PC-3 (cell line): ENCODE measurements around the gene ECEL1. TPM values are rescaled to one million over a fixed set of nuclear protein-coding genes. Genes with fewer than 3 reads are reported as not detected.

Source experiments
- ATAC-seq: fragments of 200-7000 bp; cut with Tn5 transposase; 2 replicates; pipeline ENCODE4 v1.9.1; 2020; ENCODE audit warnings: mild to moderate bottlenecking, moderate library complexity
- BruUV-seq: library from RNA; stranded (reverse); fragments of 400-500 nt; replicated peaks from 2 replicates; lab custom pipeline; 2021; lab: Mats Ljungman, UMichigan
- CTCF ChIA-PET: fragments of 300-600 bp; sonication (Branson Sonifier 250); formaldehyde crosslinking; loops from one replicate; lab custom pipeline; 2022; ENCODE audit warnings: antibody characterized with exemption; lab: Charles Lee
- POLR2A ChIA-PET: fragments of 300-600 bp; sonication (Branson Sonifier 250); formaldehyde crosslinking; loops from one replicate; lab custom pipeline; 2022; ENCODE audit warnings: antibody characterized with exemption; ENCODE audit not compliant: unreplicated experiment; lab: Charles Lee
- DNase-seq: peaks from one replicate; pipeline ENCODE4 v3.0.0-alpha.2; 2015
- H2AFZ ChIP-seq: fragments of 300-600 bp; sonication (generic); 2 replicates; pipeline ENCODE4 v1.6.0; 2016; ENCODE audit warnings: antibody characterized with exemption, low read length
- H3F3A ChIP-seq: fragments of 300-600 bp; sonication (generic); one replicate; pipeline ENCODE4 v1.6.0; 2017; ENCODE audit warnings: antibody characterized with exemption, low read length, control low read depth, mild to moderate bottlenecking; ENCODE audit not compliant: unreplicated experiment
- H3K27ac ChIP-seq: fragments of 300-600 bp; sonication (generic); 2 replicates; pipeline ENCODE4 v1.5.1; 2016; ENCODE audit warnings: mild to moderate bottlenecking, low read length
- H3K27me3 ChIP-seq: fragments of 300-600 bp; sonication (generic); 2 replicates; pipeline ENCODE4 v1.6.1; 2016; ENCODE audit warnings: low read length, mixed read lengths
- H3K36me3 ChIP-seq: fragments of 300-600 bp; sonication (generic); 2 replicates; pipeline ENCODE4 v1.6.1; 2016; ENCODE audit warnings: low read depth, mixed run types, low read length, mixed read lengths
- H3K4me1 ChIP-seq: fragments of 300-600 bp; sonication (generic); 2 replicates; pipeline ENCODE4 v1.5.1; 2016; ENCODE audit warnings: low read length; ENCODE audit not compliant: insufficient read depth
- H3K4me2 ChIP-seq: fragments of 300-600 bp; sonication (generic); 2 replicates; pipeline ENCODE4 v1.6.0; 2016; ENCODE audit warnings: low read length
- H3K4me3 ChIP-seq: fragments of 300-600 bp; sonication (generic); 2 replicates; pipeline ENCODE4 v1.5.1; 2016; ENCODE audit warnings: mild to moderate bottlenecking, low read length, mixed read lengths
- H3K79me2 ChIP-seq: fragments of 300-600 bp; sonication (generic); 2 replicates; pipeline ENCODE4 v1.6.1; 2017; ENCODE audit warnings: low read length, mixed read lengths
- H3K9ac ChIP-seq: fragments of 300-600 bp; sonication (generic); 2 replicates; pipeline ENCODE4 v1.6.0; 2016; ENCODE audit warnings: mild to moderate bottlenecking, low read length
- H3K9me2 ChIP-seq: fragments of 300-600 bp; sonication (generic); replicated peaks from 2 replicates; pipeline ENCODE4 v1.6.1; 2016; ENCODE audit warnings: mixed run types, low read length, mixed read lengths
- H3K9me3 ChIP-seq: fragments of 300-600 bp; sonication (generic); 2 replicates; pipeline ENCODE4 v1.6.1; 2016; ENCODE audit warnings: low read length, mixed read lengths
- H4K20me1 ChIP-seq: fragments of 300-600 bp; sonication (generic); 2 replicates; pipeline ENCODE4 v1.6.1; 2016; ENCODE audit warnings: low read length, mixed read lengths
- EZH2 ChIP-seq: fragments of 300-600 bp; sonication (generic); IDR thresholded peaks from one replicate; pipeline ENCODE4 v1.6.1; 2017; ENCODE audit warnings: antibody characterized with exemption, mild to moderate bottlenecking, low read length; ENCODE audit not compliant: unreplicated experiment
- EZH2phosphoT487 ChIP-seq: fragments of 300-600 bp; sonication (generic); IDR thresholded peaks from 2 replicates; pipeline ENCODE4 v1.6.1; 2018; ENCODE audit warnings: mild to moderate bottlenecking, antibody characterized with exemption, low read length, borderline replicate concordance
- intact Hi-C: fragments of 100-400 bp; cut with micrococcal nuclease; formaldehyde crosslinking; loops from 2 replicates; pipeline ENCODE4 v1.9.0; 2023
- total RNA-seq: library from RNA; depleted of rRNA; stranded (reverse); fragments of >200 nt; gene quantifications from 2 replicates; pipeline ENCODE4 v1.2.3, GENCODE V29; 2014
- TF ChIP-seq, protein P1 (sequence below): fragments of 300-600 bp; sonication (generic); conservative IDR thresholded peaks from 2 replicates; pipeline ENCODE4 v1.5.1; 2017; ENCODE audit warnings: antibody characterized with exemption, low read depth, mild to moderate bottlenecking, low read length

Gene ECEL1
- total RNA-seq, 1 experiment from 2014 or later = not detected

DNA sequence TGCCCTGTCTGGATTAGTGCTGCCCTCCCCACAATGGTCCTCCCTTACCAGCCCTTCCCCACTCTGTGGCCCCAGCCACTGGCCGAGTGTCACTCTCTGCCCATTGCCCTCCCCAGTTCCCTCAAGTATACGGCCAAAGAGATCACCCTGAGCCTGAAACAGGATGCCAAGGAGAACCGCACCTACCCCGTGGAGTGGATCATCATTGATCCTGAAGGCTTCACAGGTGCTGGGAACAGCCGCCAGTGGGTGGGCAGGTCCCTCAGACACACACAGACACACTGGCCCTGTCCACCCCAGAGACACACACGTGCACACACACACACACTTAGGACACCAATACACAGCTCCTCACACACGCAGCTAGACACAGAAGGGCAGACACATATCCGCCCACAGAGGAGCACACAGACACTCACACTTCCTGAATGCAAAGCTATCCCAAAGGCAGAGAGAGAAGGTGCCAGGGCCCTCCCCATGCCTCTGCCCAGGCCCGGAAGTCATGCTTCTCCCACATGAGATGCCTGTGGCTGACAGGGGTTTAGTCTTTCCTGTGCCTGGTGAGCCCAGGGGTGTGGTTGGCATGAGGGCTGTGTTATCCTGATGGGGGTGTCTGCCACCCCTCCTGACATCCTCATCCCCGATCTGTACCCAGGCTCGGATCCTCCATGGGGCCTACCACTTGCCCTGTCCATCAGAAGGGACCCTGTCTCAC lies 41.3 kb upstream of the ECEL1 start:
- H2AFZ ChIP-seq = no peak overlapping the region
- H3K9ac ChIP-seq = no peak overlapping the region
- H3K4me2 ChIP-seq = no peak overlapping the region
- H3K36me3 ChIP-seq = no peaks in the 10 kb centered on the region
- H3K4me3 ChIP-seq = no peak overlapping the region
- POLR2A ChIA-PET = no interaction called here
- no TSS peak for BruUV-seq
- CTCF ChIA-PET = no interaction called here
- no peaks in the 10 kb centered on the region for H4K20me1 ChIP-seq
- intact Hi-C loops = no loop called here
- H3K79me2 ChIP-seq = no peaks in the 10 kb centered on the region
- TF ChIP-seq, protein P1, sequence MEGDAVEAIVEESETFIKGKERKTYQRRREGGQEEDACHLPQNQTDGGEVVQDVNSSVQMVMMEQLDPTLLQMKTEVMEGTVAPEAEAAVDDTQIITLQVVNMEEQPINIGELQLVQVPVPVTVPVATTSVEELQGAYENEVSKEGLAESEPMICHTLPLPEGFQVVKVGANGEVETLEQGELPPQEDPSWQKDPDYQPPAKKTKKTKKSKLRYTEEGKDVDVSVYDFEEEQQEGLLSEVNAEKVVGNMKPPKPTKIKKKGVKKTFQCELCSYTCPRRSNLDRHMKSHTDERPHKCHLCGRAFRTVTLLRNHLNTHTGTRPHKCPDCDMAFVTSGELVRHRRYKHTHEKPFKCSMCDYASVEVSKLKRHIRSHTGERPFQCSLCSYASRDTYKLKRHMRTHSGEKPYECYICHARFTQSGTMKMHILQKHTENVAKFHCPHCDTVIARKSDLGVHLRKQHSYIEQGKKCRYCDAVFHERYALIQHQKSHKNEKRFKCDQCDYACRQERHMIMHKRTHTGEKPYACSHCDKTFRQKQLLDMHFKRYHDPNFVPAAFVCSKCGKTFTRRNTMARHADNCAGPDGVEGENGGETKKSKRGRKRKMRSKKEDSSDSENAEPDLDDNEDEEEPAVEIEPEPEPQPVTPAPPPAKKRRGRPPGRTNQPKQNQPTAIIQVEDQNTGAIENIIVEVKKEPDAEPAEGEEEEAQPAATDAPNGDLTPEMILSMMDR = no peak
- no peak for TF ChIP-seq EZH2phosphoT487
- ATAC-seq = no peak
- no peaks in the 10 kb centered on the region for H3K9me2 ChIP-seq
- H3K9me3 ChIP-seq = no peaks in the 10 kb centered on the region
- no peak overlapping the region for H3K27ac ChIP-seq
- no peak for DNase-seq
- H3F3A ChIP-seq = no peaks in the 10 kb centered on the region
- H3K27me3 ChIP-seq = peaks cover 9% of the 10 kb centered on the region
- H3K4me1 ChIP-seq = no peaks in the 10 kb centered on the region

DNA sequence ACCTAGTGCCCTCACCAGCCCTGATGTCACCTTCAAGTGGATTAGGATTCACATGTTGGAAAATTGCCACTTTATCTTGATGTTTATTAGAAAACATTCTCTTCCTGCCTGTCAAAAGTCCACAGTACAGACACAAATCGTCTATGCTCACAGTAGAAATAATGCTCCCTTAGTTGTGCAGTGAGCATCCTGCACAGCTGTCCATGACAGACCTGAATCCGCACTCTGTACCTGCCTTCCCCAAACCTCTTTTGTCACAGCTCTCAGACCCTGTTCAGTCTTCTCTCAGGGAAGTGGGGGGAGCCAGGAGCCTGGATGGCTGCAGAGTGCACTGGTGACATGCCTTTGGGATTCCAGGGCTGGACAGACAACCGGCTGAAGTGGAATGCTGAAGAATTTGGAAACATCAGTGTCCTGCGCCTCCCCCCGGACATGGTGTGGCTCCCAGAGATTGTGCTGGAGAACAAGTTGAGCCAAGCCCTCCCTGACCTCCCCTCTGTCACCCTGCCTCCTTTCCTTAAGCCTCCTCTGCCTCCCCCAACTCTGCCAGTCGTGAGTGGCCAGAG lies 40.4 kb upstream of the ECEL1 start:
- CTCF ChIA-PET = no interaction called here
- no peak overlapping the region for H2AFZ ChIP-seq
- intact Hi-C loops = no loop called here
- no TSS peak for BruUV-seq
- H3K9ac ChIP-seq = no peak overlapping the region
- H3K36me3 ChIP-seq = no peaks in the 10 kb centered on the region
- no peaks in the 10 kb centered on the region for H3F3A ChIP-seq
- H3K27ac ChIP-seq = no peak overlapping the region
- POLR2A ChIA-PET = no interaction called here
- TF ChIP-seq, protein P1 = no peak
- TF ChIP-seq EZH2phosphoT487 (no peak), EZH2 (no peak)
- H3K4me2 ChIP-seq = no peak overlapping the region
- H3K4me1 ChIP-seq = no peaks in the 10 kb centered on the region
- H3K9me2 ChIP-seq = no peaks in the 10 kb centered on the region
- H3K9me3 ChIP-seq = no peaks in the 10 kb centered on the region
- H4K20me1 ChIP-seq = no peaks in the 10 kb centered on the region
- ATAC-seq (no peak), DNase-seq (no peak)
- peaks cover 18% of the 10 kb centered on the region for H3K27me3 ChIP-seq
- H3K4me3 ChIP-seq = no peak overlapping the region
- no peaks in the 10 kb centered on the region for H3K79me2 ChIP-seq

DNA sequence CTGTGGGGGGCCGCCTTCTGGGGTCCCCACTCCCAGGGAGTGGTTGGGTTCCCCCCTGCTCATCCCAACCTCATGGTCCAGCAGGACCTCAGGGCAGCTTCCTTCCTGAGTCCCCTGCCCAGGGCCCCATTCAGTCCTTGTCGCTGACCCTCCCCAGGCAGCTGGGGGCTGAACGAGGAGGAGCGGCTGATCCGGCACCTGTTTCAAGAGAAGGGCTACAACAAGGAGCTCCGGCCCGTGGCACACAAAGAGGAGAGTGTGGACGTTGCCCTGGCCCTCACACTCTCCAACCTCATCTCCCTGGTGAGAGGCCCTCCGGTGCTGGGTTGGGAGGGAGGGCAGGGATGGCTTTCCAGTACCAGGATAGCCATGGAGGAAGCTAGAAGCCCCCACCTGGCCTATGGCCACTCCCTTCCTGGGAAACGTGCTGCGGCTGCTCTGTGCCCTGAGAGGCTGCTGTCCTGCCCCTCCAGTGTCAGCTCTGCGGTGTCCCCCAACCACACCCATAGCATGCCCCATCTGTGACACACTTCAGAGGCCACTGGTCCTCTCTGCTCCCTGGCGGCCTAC lies 38.8 kb upstream of the ECEL1 start:
- Histone ChIP-seq H3K4me1 (no peaks in the 10 kb centered on the region), H3K4me3 (no peak overlapping the region), H3K9ac (no peak overlapping the region), H3K36me3 (no peaks in the 10 kb centered on the region), H4K20me1 (no peaks in the 10 kb centered on the region), H3F3A (no peaks in the 10 kb centered on the region), H3K79me2 (no peaks in the 10 kb centered on the region), H3K27me3 (peaks cover 26% of the 10 kb centered on the region), H2AFZ (no peak overlapping the region), H3K27ac (no peak overlapping the region), H3K9me3 (no peaks in the 10 kb centered on the region), H3K9me2 (no peaks in the 10 kb centered on the region), H3K4me2 (no peak overlapping the region)
- intact Hi-C loops = no loop called here
- ATAC-seq (no peak), DNase-seq (no peak)
- POLR2A ChIA-PET = no interaction called here
- no TSS peak for BruUV-seq
- CTCF ChIA-PET = no interaction called here
- TF ChIP-seq EZH2 (no peak), EZH2phosphoT487 (no peak)
- TF ChIP-seq, protein P1 = no peak
